ENCODE data around the gene RFX4. TPM values are rescaled to one million over a fixed set of nuclear protein-coding genes. Genes with fewer than 3 reads are reported as not detected.

Gene RFX4
- total RNA-seq, 1 experiment from 2014 or later: not detected

- H3K36me3 ChIP-seq (ENCODE audit: control insufficient read depth in 1 of 2, insufficient read depth in 2 of 2, low read length in 2 of 2): no peaks in the 10 kb centered on the region
- POLR2A ChIA-PET: no interaction called here
- intact Hi-C loops (cut with micrococcal nuclease): loop anchor here (2.0 kb wide), 1 partner anchor 236 kb away; no protein-coding TSS in a partner anchor
- no peak overlapping the region for H3K4me2 ChIP-seq (ENCODE audit: low read length)
- no peak overlapping the region for H2AFZ ChIP-seq (ENCODE audit: low read depth, low read length, poor library complexity, severe bottlenecking)
- BruUV-seq (replicated peaks): no TSS peak
- H3K27me3 ChIP-seq (ENCODE audit: insufficient read depth, low read length): no peaks in the 10 kb centered on the region
- H3K79me2 ChIP-seq (ENCODE audit: insufficient read depth, low read length): no peaks in the 10 kb centered on the region
- DNase-seq (ENCODE audit: low read depth, low spot score) (no peak), ATAC-seq (no peak)
- TF ChIP-seq POLR2AphosphoS5 (IDR thresholded peaks at IDR 0.05; ENCODE audit: low read depth, low read length) (no peak), SRF (IDR thresholded peaks at IDR 0.05; ENCODE audit: low read depth) (no peak), CTCF (IDR thresholded peaks at IDR 0.05 in 2 of 3, conservative IDR thresholded peaks at IDR 0.05 in 1 of 3; ENCODE audit: borderline replicate concordance in 1 of 3, insufficient read depth in 1 of 3, low read depth in 2 of 3, low read length in 2 of 3) (no peak), ATF3 (IDR thresholded peaks at IDR 0.05) (no peak), ZBTB33 (IDR thresholded peaks at IDR 0.05; ENCODE audit: extremely low read depth, insufficient replicate concordance, low read length) (no peak), EGR1 (IDR thresholded peaks at IDR 0.05; ENCODE audit: low read depth) (no peak), POLR2A (IDR thresholded peaks at IDR 0.05; ENCODE audit: borderline replicate concordance, extremely low read depth, insufficient read depth, insufficient read length) (no peak), YY1 (IDR thresholded peaks at IDR 0.05; ENCODE audit: extremely low read depth, insufficient replicate concordance, low read depth, low read length) (no peak), SIN3A (IDR thresholded peaks at IDR 0.05; ENCODE audit: low read depth) (no peak), MAX (IDR thresholded peaks at IDR 0.05) (no peak), ELF1 (IDR thresholded peaks at IDR 0.05; ENCODE audit: borderline replicate concordance, low read depth) (no peak), TCF7L2 (IDR thresholded peaks at IDR 0.05; ENCODE audit: borderline replicate concordance, extremely low read depth, insufficient read depth, insufficient read length) (no peak)
- CTCF ChIA-PET: no interaction called here
- H3K9ac ChIP-seq (ENCODE audit: low read length): no peak overlapping the region
- H4K20me1 ChIP-seq (ENCODE audit: insufficient read depth): no peaks in the 10 kb centered on the region
- RAD21 ChIA-PET (ENCODE audit: low non-redundant PET in 1 of 2, low total read pairs in 2 of 2, uncharacterized antibody in 2 of 2, unreplicated experiment in 2 of 2): no interaction called here
- no peaks in the 10 kb centered on the region for H3K9me2 ChIP-seq (ENCODE audit: insufficient read depth)
- no peak overlapping the region for H3K4me3 ChIP-seq (replicated peaks in 1 of 2; ENCODE audit: low read depth in 1 of 2, low read length in 2 of 2)
- H3K27ac ChIP-seq (ENCODE audit: low read depth, low read length): no peak overlapping the region
- no peaks in the 10 kb centered on the region for H3K4me1 ChIP-seq (ENCODE audit: control insufficient read depth in 1 of 2, insufficient read depth in 2 of 2, low read length in 2 of 2)
- no peaks in the 10 kb centered on the region for H3K9me3 ChIP-seq (ENCODE audit: control insufficient read depth in 1 of 2, insufficient read depth in 1 of 2, low read depth in 1 of 2, low read length in 2 of 2)
Measured at GRCh38 chr12:106684497-106684896, 101.7 kb downstream of the RFX4 start.

Data from HCT116 (cell line).